GM19239 (cell line): Measurements from ENCODE around the gene TTC23.

Source experiments
- DNase-seq: peaks from one replicate; pipeline ENCODE4 v3.0.0; 2011; ENCODE audit warnings: low spot score; ENCODE audit not compliant: insufficient read length
- FAIRE-seq: peaks from 2 replicates; lab custom pipeline; 2011; peaks lifted over from hg19 to GRCh38; lab: Jason Lieb, UNC

TTC23 gene

DNA sequence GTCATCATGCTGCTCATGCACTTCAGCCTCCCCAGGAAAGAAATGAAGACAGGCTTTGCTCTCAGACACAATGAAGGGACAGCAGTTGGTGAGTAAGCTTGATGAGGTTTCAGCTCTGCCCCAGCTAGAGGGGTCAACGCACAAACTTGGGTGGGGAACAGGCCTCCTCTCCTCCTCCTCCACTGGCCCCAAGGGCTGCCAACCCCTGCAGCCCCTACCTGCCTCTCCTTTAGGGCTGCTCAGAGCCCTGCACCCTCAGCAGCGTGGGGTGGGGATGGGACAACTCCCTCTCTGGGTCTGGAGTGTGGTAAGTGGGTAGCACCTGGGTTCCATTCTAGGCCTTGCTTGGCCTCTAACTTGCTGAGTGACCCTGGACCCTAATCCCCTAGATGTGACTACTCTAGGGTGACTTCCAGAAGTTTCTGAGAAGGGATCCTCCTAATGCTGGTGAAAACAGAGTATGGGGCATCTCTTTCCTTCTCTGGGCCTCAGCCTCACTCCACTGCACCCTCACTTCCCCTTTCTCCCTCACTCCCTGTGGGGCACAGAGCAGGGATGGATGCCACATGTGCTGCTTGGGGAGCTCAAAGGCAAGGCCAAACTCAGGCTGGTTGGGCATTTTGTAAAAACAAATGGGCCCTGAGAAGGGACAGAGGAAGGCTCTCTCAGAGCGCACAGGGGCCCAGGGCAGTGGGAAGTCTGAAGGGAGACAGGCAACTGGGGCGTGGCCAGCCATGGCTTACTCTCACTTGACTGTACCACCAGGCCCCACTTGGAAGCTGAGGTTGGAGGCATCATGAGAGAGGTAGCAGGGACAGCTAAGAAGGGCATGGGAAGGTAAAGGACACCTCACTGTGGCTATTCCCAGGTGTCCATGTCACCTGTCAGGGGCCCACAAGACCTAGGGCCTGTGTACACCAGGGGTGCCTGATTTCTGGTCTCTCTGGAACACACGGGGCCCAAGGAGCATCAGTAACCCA, 80.5 kb downstream of the TTC23 start:
- DNase-seq (no peak), FAIRE-seq (no peak)

DNA sequence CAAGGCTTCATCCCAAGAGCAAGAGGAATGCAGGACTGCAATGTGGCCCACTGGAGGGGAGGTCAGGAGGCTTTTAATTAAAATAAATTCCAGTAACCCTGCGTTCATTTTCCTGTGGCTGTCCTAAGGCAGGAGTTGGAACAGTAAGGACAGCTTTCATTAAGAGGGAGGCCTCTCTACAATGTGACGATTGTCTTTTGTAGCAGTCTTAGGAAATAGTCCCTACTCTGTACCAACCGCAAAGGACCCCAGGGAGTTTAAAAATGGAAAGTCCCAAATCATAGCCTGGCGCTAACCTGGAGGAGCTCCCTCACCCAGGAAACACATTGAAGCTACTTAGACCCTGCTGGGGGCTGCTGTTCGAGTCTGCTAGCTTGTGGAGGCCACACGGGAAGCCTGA, 81.7 kb downstream of the TTC23 start:
- peak; percentile 71 for FAIRE-seq
- DNase-seq: no peak

DNA sequence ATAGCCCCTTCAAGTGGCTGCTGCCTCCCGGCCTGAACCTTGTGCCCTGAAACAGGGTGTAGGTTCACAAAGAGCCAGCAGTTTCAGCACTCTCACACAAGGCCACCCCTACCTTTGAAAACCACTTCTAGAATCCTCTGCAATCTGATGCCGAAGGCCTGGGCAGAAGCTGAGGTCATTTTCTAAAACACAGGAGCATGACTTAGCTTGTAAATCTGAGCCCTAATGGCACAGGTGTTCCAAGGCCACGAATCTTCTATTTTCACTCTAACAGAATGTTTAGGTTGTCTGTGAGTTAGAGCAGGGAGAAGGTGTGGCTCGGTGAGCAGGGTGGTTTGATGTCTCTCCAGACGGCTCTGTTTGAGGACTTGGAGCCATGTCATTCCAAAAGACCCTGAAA, 82.2 kb downstream of the TTC23 start:
- FAIRE-seq (no peak), DNase-seq (no peak)

DNA sequence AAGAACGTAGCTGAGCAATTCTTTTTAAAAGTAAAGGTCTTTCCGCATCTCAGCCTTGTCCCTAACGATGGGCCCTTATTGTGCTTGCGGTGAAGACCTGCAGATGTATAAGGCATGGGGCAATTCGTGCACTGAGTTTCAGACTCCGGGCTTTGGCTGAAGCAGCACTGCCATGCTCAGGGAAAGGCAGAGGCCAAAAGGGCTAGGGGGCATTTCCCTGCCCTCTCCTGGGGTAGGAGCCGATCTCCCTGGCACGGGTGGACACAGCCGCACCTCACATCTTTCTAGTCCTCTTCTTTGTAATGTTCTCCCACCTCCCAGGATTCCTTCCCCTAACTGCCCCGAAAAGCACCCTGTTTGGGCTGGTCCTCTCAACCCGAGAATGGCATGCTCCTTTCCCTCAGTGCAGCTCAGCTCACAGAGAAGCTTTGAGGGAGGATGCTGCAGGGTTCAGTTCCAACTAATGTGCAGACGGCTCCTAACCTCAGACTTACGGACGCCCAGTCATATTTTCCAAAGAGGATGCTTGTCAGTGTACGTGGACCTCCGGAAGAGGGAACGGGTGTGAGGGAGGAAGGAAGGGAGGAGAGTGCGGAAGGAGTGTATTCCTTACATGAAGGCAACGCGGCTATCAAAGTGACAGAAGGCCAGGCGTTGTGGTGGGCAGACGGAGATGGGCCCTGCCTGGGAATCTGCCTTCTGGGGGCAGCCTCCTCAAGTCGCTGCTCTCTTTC, 83.3 kb downstream of the TTC23 start:
- no peak for DNase-seq
- FAIRE-seq: no peak

DNA sequence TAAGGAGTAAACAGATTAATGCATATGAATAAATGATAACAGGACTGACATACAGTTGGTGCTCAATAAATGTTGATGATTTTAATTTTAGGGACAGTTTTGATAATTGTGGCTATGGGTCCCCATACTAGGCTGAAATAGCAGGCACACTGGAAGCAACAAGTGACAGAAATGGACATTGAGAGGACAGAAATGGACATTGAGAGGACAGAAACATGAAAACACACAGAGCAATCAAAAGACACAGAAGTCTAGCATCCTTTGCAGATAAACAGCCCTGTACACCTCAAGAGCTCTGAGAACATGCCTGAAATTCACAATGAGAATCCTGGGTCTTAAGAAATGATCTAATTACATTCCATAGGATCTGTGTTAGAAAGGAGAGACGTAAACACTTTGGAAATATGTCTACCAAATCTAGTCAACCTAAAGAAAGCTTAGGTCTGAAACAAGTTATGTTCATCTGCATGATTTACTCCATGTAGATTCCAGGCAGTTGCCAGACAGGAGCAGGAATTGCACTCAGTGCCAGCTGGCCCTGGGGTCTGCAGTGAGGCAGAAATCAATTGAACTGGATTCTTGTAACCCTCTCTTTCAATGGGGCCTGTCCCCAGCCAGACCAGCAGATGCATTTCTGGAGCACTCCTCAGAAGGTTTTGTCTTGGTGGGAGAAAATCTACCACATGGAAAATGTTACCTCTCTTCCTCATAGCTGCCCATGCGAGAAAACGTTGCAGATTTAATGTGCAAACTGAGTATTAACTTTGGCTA, 84.2 kb downstream of the TTC23 start:
- DNase-seq: no peak
- FAIRE-seq: no peak

DNA sequence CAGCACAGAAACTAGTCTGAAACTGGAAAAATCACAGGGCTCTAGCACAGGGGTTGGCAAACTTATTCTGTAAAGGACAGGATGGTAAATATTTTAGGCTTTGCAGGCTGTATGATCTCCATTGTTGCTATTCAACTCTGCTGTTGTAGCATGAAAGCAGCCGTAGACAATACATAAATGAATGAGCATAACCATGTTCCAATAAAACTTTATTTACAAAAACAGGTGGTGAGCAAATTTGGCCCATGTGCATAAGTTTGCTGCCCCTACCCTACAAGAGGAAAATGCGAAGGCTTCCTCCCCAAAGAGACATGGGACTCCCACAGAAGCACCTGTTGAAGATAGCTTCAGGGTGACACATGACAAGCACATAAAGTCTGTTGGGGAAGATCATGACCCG, 85.3 kb downstream of the TTC23 start:
- no peak for DNase-seq
- no peak for FAIRE-seq

DNA sequence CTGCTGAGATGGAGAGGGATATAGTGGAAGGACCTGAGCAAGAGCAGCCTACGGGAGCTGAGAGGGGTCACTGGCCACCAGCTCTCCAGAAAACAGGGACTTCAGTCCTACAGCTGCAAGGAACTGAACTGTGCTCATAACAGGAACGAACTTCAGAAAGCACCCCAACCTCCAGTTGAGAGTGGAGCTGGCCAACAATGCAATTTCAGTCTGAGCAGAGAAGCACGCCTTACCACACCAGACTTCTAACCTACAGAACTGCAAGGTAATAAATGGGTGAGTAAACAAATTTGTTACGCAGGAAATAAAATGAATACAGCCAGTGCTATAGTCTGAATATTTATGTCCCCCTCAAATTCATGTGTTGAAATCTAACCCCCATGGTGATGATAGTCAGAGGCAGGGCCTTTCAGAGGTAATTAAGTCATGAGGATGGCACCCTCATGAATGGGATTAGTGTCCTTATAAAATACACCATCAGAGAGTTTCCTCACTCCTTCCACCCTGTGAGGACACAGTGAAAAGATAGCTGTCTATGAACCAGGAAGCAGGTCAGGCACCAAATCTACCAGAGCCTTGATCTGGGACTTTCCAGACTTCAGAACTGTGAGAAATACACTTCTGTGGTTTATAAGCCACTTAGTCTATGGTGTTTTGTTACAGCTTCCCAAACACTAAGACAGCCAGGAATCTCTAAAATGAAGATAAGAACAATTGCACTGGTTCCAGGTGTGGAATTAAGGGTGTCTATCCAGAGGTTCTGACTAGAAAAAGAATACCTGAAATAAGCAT, 85.9 kb downstream of the TTC23 start:
- DNase-seq: no peak
- peak; percentile 74 for FAIRE-seq

DNA sequence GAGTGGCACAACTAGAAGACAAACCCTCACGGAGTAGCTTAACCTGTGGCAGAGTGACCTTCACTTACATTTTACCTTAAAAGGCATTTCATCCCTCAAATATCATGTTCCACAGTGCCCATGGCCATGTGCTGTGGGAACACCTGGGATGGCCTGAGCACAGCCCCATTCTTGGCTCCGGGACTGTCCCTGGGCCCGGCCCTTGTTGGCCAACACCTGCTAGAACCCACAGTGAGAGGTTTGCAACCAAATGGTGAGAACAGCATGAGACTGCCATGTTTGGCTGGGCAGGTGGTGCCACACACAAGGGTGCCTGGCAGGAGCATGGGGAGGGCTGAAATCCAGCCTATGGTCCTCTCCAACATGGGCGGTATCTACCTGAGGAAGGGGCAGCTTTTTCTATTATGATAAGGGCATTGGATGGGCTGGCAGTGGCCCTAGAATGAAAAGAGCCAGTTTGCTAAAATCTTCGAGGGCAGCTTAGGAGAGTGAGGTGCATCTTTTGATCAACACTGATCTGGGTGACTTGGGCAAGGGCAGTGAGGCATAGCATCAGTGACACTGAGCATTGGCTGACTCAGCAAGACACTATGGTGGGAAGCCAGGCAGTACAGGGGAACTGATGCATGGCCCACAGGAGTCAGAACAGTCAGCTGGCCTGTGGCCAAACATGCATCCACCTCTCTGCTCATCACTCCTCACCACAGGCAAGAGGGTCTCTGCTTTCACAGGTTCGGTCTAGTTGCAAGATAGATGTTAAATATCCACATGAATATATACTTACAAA, 90.6 kb downstream of the TTC23 start:
- no peak for DNase-seq
- FAIRE-seq: peak; percentile 23

DNA sequence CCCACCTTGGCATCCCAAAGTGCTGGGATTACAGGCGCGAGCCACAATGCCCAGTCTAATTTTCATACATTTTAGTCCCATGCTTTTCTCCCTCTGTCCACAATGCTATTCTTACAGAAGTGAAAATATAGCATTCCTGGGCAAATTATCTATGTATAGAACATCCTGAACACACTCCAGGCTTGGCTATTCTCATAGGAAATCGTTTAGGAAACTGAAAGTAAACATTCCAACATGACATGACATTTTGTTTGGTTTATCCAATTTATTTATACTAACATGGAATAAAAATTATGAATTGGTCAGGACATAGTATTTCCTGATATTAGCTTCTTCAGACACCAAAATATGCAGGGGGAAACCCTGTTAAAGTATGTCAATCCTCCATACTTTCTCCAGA, 91.9 kb downstream of the TTC23 start:
- DNase-seq: no peak
- no peak for FAIRE-seq

DNA sequence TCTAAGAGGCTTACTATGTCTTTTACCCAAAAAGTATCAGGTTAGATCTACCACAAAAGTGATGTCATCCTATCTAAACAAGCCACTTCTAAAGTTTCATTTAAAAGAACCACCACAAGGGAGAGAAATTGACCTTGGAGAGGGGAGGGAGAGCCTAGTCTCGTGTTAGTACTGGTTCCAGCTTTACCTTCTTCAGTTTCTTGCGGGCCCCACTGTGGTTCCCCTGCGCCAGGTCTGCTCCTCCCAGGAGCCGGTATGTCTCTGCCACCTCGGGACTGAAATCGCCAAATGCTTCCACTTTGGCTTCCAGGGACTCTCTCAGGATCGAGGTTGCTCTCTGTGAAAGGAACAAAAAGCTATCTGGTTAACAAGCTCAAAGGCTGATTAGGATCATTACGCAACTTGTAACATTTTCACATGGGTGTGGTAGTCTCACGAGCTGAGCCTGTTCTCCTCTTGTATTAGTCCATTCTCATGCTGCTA, 93.4 kb downstream of the TTC23 start:
- DNase-seq: no peak
- no peak for FAIRE-seq

DNA sequence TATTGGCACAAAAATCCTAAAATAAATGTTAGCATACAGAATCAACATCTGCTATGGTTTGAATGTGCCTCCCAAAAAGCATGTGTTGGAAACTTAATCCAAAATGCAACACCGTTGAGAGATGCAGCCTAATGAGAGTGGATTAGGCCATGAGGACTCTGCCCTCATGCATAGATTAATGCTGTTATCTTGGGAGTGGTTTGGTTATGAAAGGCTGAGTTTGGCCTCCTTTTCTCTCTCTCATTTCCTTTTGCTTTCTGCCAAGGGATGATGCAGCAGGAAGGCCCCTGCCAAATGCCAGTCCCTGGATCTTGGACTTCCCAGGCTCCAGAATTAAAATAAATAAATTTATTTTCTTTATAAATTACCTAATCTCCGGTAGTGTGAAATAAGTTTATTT, 95.1 kb downstream of the TTC23 start:
- FAIRE-seq (no peak), DNase-seq (no peak)

DNA sequence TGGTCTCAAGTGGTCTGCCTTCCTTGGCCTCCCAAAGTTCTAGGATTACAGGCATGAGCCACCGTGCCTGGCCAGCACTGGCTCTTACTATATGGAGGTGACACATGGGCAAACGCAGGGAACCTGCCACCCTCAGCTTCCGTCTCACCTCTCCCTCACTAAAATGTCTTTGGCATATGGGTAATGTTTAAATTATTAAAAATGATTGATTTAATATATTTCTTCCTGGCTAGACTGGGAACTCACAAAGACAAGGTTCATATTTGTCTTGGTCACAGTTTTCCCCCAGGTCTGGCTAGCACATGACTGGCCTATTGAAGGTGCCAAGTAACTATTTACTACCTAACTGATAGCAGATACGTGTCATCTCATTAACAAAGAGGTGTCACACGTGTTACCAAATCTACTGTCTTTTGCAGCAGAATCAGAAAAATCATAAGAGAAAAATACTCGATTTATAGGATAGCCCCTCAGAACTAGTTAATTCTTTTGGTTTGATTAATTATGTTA, 96.3 kb downstream of the TTC23 start:
- FAIRE-seq: no peak

DNA sequence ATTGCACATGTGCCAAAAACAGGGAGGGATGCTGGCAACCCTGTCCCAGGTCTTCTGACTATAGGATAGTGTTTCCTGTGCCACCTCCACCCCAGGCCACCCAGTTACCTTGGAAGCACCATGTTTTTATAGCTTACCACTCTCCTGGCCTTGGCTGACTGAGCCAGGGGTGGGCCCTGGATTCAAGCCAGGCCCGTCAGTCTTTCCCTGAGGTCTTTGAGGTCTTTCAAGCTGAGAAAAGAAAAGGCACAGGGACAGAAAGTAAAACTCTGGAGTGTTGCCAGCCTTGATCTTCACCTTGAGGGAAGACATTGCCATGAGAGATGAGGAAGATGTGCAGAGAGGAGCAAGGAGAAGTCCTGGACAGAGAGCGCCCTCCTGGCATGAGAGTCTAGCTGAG, 98.2 kb downstream of the TTC23 start:
- FAIRE-seq (no peak), DNase-seq (no peak)

More for the DNA sequence above, 96.3 kb downstream of the TTC23 start:
- DNase-seq: no peak

DNA sequence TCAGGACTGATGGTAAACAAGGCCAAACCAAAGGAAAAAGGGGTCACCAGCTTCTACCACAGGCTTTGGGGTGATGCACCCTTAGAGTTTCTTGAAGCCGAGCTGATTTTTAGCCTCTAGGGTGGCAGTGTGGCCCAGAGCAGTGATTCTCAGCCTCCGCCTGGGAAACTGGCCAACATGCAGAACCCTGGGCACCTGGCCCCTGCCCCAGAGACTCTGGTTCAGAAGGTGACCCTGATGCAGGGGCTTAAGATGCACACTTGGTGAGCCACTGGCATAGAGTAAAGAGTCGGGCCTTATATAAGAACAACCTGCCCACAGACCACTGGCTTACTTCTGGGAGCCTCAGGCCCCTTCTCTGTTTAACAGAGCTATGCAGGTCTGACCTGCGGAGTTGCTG, 100.0 kb downstream of the TTC23 start:
- no peak for FAIRE-seq
- no peak for DNase-seq

DNA sequence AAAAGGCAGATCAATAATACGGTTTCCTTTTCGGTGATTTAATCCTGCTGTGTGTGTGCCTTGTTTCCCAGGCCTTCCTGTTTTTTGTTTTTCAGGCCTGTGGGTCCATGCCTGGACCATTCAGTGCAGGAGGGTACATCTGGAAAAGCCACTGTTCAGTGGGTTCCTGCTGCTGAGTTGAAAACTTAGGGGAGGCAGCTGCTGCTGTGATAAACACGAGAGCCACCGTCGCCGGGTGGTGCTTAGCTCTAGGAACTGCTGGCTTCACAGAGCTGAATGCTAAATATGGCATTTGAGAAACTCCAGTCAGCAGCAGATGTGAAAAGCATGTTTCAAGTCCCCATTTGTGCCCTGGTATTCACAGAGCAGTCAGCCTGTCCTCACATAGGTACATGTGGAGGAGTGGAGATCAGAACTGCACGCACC, 100.5 kb downstream of the TTC23 start:
- DNase-seq (no peak), FAIRE-seq (no peak)

DNA sequence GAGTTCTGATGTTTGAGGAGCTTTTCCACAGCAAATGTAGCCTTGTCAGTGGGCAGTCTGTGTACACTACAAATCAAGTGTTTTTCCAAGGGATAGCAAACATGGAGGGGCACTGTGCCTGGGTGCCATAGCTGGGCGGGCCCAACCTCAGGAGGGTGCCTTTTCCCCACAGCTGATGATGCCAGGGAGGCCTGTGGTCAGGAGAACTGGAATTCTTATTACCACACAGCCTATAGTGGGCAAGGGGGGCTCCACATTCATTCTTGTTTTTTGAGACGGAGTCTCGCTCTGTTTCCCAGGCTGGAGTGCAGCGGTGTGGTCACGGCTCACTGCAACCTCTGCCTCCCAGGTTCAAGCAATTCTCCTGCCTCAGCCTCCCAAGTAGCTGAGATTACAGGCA, 102.7 kb downstream of the TTC23 start:
- FAIRE-seq: no peak
- DNase-seq: no peak

DNA sequence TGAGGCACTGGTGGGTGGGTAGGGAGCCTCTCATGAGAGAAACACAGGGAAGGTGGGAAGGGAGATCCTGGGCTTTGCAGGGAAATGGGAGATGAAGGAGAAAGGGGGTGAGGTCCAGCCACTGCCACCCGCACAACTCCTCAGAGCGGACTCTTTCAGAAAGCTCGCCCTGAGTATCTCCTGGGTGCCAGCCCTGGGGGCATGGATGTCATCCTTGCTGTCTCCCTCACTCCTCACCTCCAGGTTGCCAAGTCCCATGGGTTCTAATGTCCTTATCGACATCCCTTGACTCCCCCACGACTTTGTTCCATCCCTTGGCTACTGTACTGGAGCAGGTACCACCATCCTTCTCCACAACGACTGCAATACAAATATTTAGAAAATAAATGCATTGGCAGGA, 103.6 kb downstream of the TTC23 start:
- DNase-seq: no peak
- FAIRE-seq: no peak

DNA sequence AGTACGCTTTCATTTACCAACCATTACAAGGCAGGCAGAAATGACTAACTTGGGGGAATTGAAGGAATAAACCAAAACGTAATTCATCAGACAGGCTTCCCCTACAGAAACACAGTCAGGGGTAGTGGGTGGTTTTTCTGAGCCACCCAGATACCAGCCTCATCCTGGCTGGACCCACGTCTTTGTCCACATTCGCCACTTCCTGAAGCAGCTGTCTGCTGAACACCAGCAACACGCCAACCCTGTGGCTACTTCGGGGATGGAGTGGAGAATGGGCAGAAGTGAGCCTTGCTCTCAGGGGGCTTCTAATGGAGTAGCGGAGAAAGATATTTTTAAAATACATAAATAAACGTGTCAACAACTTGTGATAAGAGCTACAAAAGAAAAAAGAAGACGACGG, 104.4 kb downstream of the TTC23 start:
- DNase-seq (no peak), FAIRE-seq (no peak)
